ENCODE data around the gene HMGN4. TPM values are rescaled to one million over a fixed set of nuclear protein-coding genes. Genes with fewer than 3 reads are reported as not detected.

Gene HMGN4
- total RNA-seq, 1 donor from 2014 or later = 80.9 TPM

- intact Hi-C loops (cut with micrococcal nuclease) = loop anchor here (1.0 kb wide), 1 partner anchor 25 kb away; the partner anchor contains the start of gene ABT1
Observed at GRCh38 chr6:26571592-26572296, 33.6 kb downstream of the HMGN4 start.

DNA sequence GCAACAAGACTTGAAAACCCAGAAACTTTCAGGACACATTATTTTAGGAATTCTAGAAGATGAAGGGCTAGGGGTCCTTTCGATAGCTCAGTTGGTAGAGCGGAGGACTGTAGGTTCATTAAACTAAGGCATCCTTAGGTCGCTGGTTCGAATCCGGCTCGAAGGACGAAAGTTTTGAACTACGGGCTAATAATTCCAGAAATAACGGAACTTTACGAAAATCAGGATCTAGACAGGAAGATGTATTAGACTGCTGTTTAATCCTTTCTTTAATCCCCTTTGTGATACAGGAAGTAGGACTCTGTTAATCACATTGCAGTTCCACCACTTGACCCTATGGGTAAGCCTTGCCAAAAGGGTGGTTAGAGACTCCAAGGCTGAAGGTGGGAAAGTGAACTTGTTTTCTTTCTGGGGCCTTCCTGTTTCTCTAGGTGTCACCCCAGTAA lies 37.4 kb downstream of the HMGN4 start:
- intact Hi-C loops (cut with micrococcal nuclease) = no loop called here

DNA sequence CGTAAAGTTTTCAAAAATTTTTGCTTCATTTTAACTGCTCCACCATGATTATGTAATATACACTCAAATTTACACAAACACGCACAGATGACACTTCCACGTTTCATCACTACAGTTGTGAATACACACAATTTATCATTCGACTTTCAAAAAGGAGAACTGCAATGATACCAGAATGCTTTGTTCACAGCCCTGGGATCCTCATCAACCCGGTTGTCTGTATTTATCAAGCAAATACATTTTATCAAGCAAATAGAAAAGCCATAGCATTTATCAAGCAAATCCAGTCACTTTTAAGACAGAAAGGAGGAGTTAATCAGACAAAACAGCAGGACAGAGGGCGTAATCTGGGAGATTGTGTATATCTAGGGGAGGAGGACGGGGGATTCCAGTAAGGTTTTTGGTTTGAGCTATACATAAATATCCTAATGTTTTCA lies 38.3 kb downstream of the HMGN4 start:
- intact Hi-C loops (cut with micrococcal nuclease) = no loop called here

- intact Hi-C loops (cut with micrococcal nuclease) = no loop called here
Observed at GRCh38 chr6:26576929-26577719, 39.0 kb downstream of the HMGN4 start.

DNA sequence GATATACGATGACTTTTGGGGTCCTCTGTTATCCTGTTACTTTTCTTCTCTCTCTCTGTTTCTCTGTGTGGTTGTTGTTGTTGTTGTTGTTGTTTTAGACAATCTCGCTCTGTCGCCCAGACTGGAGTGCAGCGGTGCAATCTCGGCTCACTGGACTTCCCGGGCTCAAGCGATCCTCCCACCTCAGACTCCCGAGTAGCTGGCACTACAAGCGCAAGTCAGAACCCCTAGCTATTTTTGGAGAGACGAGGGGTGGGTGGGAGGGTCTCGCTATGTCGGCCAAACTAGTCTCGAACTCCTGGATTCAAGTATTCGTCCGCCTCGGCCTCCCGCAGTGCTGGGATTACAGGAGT lies 39.5 kb downstream of the HMGN4 start:
- intact Hi-C loops (cut with micrococcal nuclease) = no loop called here

DNA sequence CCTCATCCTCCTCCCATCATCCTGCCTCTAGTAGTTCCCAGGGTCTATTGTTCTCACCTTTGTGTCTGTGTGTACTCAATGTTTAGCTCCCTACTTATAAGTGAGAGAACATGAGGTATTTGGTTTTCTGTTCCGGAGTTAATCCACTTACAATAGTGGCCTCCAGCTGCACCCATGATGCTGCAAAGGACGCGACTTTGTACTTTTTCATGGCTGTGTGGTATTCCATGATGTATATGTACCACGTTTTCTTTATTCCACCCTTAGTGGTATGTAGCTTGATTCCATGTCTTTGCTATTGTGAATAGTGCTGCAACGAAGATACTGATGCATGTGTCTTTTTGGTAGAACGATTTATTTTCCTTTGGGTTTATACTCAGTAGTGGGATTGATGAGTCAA lies 40.1 kb downstream of the HMGN4 start:
- intact Hi-C loops (cut with micrococcal nuclease) = no loop called here

GRCh38 chr6:26578741-26579140 lies 40.6 kb downstream of the HMGN4 start:
- intact Hi-C loops (cut with micrococcal nuclease) = no loop called here

DNA sequence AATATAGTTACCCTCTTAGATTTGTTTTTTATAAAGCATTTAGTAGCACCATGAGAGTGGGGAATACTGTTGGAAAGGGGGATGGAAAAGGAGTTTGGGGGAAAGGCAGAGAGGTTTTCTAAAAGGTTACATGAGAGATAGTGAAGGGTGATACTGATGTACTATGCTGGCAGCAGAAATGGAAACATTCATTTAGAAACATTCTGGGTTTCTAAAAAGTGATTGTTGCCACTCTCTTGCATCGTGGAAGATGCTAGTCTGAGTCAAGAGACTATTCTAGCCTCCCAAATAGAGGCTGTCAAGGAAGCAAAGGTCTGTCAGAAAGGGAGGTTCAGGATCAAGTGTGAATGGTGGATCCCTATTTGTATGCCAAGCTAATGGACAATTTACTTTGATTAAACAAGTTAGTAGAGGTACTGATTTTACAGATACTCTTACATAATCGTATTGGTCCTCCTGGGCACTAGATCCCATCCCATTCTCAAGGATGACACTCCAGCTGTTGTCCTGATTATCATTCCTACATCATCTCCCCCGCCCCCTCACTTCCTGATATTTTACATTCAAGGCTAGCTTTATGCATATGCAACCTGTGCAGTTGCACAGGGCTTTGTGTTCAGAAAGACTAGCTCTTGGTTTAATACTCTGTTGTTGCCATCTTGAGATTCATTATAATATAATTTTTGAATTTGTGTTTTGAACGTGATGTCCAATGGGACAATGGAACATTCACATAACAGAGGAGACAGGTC lies 43.2 kb downstream of the HMGN4 start:
- intact Hi-C loops (cut with micrococcal nuclease) = no loop called here

- intact Hi-C loops (cut with micrococcal nuclease) = no loop called here
Observed at GRCh38 chr6:26588965-26589364, 50.8 kb downstream of the HMGN4 start.

DNA sequence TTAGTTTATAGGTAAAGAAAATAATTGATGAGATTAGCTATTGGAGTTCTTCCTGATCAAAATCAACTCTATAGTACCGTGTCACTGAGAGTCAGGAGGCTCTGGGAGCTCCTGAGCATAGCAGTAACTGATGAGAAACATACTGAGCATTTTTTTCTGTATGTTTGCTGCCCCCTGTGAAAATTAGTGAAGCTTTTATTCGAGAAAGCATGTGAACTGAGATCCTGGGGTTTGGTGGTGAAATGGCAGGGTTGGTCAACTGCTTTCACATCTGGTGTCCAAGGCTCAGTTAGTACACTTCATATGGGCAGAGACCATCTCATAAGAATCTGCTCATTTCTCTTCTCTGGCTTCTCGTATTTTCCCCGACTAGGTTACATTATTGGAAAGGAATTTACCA lies 54.5 kb downstream of the HMGN4 start:
- intact Hi-C loops (cut with micrococcal nuclease) = no loop called here

DNA sequence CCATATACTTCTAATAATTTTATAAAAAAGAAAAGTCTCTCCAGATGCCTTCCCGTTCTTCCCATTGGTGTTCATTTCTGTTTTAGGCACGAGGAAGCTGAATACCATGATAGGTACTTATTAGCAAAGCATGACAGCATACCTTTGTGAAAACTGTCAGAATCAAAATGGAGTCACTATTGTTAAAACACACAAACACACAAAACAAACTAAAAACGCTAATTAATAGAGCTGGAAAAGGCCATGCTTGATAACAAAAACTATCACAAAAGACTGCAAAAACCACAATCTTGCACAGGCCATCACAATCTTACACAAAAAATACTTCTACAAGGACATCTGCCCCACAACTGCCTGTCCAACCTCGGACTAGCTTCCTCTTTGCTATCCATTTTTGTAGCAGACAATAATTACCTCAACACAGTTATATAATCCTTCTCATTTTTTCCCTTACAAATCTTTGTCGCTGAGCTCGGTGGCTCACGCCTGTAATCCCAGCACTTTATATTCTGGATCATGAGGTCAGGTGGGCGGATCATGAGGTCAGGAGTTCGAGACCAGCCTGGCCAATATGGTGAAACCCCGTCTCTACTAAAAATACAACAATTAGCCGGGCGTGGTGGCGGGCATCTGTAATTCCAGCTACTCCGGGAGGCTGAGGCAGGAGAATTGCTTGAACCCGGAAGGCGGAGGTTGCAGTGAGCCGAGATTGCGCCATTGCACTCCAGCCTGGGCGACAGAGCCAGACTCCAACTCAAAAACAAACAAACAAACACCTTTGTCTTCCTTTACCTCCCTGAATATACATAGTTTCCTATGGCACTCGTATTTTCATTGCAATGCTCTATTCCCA lies 55.3 kb downstream of the HMGN4 start:
- intact Hi-C loops (cut with micrococcal nuclease) = no loop called here

DNA sequence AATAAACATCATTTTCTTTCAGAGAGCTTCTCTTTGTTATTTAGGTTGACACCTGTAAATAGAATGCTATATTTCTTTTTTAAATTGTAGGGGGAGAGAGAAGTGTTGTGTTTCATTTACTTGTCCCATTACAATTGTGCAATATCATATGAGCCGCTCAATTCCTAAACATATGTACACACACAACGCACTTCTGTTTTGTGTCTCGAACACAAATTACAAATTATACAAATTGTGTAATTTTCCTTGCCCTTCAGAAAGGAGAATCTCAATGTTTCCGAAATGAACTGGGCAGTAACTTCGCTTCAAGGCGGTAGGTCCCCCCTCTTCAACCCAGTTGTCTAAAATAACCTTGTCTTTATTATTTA lies 55.9 kb downstream of the HMGN4 start:
- intact Hi-C loops (cut with micrococcal nuclease) = no loop called here

GRCh38 chr6:26594730-26595632 lies 56.8 kb downstream of the HMGN4 start:
- intact Hi-C loops (cut with micrococcal nuclease) = loop anchor here (5.0 kb wide), 4 partner anchors 423 to 1297 kb away; a partner anchor contains a TSS

DNA sequence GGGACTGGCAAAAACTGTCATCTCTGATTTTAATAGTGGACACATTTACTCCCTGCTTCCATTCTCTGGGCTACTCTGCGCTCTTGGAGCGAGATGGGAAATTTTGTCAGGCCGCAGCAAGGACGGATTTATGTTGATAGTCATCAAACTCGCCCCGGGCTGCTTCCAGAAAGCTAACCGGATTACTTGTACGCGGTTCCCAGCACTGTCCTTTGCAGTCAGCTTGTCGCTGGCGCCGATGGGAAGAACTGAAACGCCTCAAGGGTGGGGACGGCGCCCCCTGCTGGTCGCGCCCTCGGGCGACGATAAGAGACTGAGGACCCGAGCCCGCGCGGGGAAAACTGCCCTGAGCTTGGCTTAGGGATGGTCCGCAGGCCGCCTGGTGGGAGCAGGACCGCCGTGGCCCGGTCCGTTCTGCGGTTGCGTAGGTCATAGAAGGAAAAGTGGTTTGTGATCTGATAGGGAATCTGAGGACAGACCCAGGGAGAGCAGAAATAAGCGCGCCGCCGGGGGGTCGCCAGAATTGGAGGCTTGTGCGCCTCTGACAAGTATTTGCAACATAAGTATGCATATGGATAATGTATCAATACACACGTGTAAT lies 57.6 kb downstream of the HMGN4 start:
- intact Hi-C loops (cut with micrococcal nuclease) = loop anchor here (1.0 to 5.0 kb wide), 9 partner anchors 23 to 1297 kb away; a partner anchor contains a TSS

Other genes starting within 250 kb of the HMGN4 start
- gene BTN3A2, start 173.2 kb upstream of the HMGN4 start, total RNA-seq = 100 and 107 TPM in 2 replicates
- 16.7 and 19.1 TPM in 2 replicates for gene BTN2A2, start 155.3 kb upstream of the HMGN4 start, total RNA-seq
- gene BTN3A1, start 136.1 kb upstream of the HMGN4 start, total RNA-seq = 74.9 and 75.7 TPM in 2 replicates
- 73.0 and 77.3 TPM in 2 replicates for gene BTN3A3, start 97.9 kb upstream of the HMGN4 start, total RNA-seq
- 25.5 and 27.4 TPM in 2 replicates for gene BTN2A1, start 80.4 kb upstream of the HMGN4 start, total RNA-seq
- gene BTN1A1, start 38.1 kb upstream of the HMGN4 start, total RNA-seq = not detected in 2 replicates
- 26.6 and 27.2 TPM in 2 replicates for gene ABT1, start 58.6 kb downstream of the HMGN4 start, total RNA-seq
- gene ZNF322, start 121.4 kb downstream of the HMGN4 start, total RNA-seq = 10.7 and 11.7 TPM in 2 replicates